Keratinocyte (primary cell): ENCODE data around the gene PCIF1.

Experiments used
- CTCF ChIP-seq, 3 experiments: IDR thresholded peaks in 1 of 3; conservative IDR thresholded peaks in 1 of 3; optimal IDR thresholded peaks in 1 of 3; 2 replicates in 2 of 3; 3 replicates in 1 of 3; pipeline versions ENCODE3 to v1.5.1; 2011; ENCODE audit warnings: low read length in 3 of 3, mild to moderate bottlenecking in 3 of 3, moderate library complexity in 2 of 3, control low read depth in 1 of 3, inconsistent platforms in 1 of 3; ENCODE audit not compliant: insufficient read depth in 2 of 3; ENCODE audit errors: extremely low read depth in 1 of 3
- EZH2 ChIP-seq: IDR thresholded peaks from one replicate; pipeline ENCODE4 v1.6.1; 2012; ENCODE audit warnings: inconsistent platforms, mild to moderate bottlenecking, low read length, moderate library complexity

DNA sequence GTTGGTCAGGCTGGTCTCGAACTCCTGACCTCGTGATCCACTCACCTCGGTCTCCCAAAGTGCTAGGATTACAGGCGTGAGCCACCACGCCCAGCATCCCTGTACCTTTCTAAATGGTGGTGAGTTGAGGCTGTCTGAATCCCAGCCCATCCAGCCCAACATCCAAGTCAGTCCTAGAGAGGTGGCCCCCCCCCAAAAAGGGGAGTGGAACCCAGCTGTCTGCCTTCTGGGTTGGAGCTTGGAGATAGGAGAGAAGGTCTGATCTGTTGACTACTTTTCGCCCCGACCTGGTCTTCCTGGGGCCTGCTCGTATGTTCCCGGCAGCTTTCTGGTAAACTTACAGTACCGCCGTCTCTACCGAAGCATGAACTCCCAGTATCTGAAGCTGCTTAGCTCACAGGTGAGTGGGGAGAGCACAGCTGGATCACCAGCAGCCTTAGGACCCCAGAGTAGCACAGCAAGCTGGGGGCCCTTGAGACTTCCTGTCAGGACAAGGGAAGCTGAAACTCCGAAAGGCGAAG is 37.8 kb upstream of the PCIF1 start:
- no peak for TF ChIP-seq CTCF (optimal IDR thresholded peaks at IDR 0.05 in 1 of 3, IDR thresholded peaks at IDR 0.05 in 1 of 3, conservative IDR thresholded peaks at IDR 0.05 in 1 of 3; ENCODE audit: extremely low read depth in 1 of 3, insufficient read depth in 2 of 3, low read length in 3 of 3)
- TF ChIP-seq EZH2: no peak
